ENCODE data around the gene EFNA5.

EFNA5 gene

GRCh38 chr5:107636555-107636954, 34.2 kb downstream of the EFNA5 start:
- no peak for DNase-seq

- DNase-seq, result no peak
These were observed 34.7 kb downstream of the EFNA5 start for GRCh38 chr5:107636068-107636467.

- no peak for DNase-seq
These were observed 35.5 kb downstream of the EFNA5 start for GRCh38 chr5:107634981-107635848.

GRCh38 chr5:107633171-107633901, 37.4 kb downstream of the EFNA5 start:
- no peak for DNase-seq

GRCh38 chr5:107631805-107632362, 38.9 kb downstream of the EFNA5 start:
- DNase-seq, result no peak

GRCh38 chr5:107630184-107630583, 40.6 kb downstream of the EFNA5 start:
- no peak for DNase-seq

GRCh38 chr5:107624235-107624634, 46.5 kb downstream of the EFNA5 start:
- DNase-seq, result no peak

- no peak for DNase-seq
These were observed 49.6 kb downstream of the EFNA5 start for GRCh38 chr5:107621089-107621488.

GRCh38 chr5:107619781-107620180, 51.0 kb downstream of the EFNA5 start:
- no peak for DNase-seq

- DNase-seq, result no peak
These were observed 52.5 kb downstream of the EFNA5 start for GRCh38 chr5:107618242-107618641.

- no peak for DNase-seq
These were observed 53.7 kb downstream of the EFNA5 start for GRCh38 chr5:107617052-107617451.

GRCh38 chr5:107616213-107616612, 54.5 kb downstream of the EFNA5 start:
- no peak for DNase-seq

GRCh38 chr5:107615299-107615817, 55.4 kb downstream of the EFNA5 start:
- no peak for DNase-seq

GRCh38 chr5:107612541-107612940, 58.2 kb downstream of the EFNA5 start:
- no peak for DNase-seq

- no peak for DNase-seq
These were observed 59.9 kb downstream of the EFNA5 start for GRCh38 chr5:107610798-107611197.

GRCh38 chr5:107607671-107608345, 62.9 kb downstream of the EFNA5 start:
- no peak for DNase-seq

GRCh38 chr5:107607196-107607595, 63.5 kb downstream of the EFNA5 start:
- no peak for DNase-seq

GRCh38 chr5:107605596-107606125, 65.1 kb downstream of the EFNA5 start:
- DNase-seq, result no peak

GRCh38 chr5:107604990-107605389, 65.7 kb downstream of the EFNA5 start:
- DNase-seq, result no peak

- no peak for DNase-seq
These were observed 66.4 kb downstream of the EFNA5 start for GRCh38 chr5:107604146-107604910.

- DNase-seq, result no peak
These were observed 67.4 kb downstream of the EFNA5 start for GRCh38 chr5:107603349-107603748.

- no peak for DNase-seq
These were observed 67.8 kb downstream of the EFNA5 start for GRCh38 chr5:107602896-107603295.
